Brain microvascular endothelial cell (primary cell): ENCODE measurements around the gene GRIK4.
"Not testable (repeated sequence)": the region's sequence is repeated elsewhere in the genome, so short reads cannot be mapped to it uniquely, and the experiment has no call there.

ENCODE experiments used
- DNase-seq: peaks from one replicate; pipeline ENCODE4 v3.0.0-alpha.2; 2020
- H3K27ac ChIP-seq: fragments of 250-450 bp; sonication (Bioruptor Pico); 2 replicates; pipeline ENCODE4 v1.5.1; 2020; ENCODE audit warnings: mild to moderate bottlenecking, moderate library complexity
- H3K27me3 ChIP-seq: fragments of 250-450 bp; sonication (Bioruptor Pico); replicated peaks from 2 replicates; pipeline ENCODE4 v1.5.1; 2020; ENCODE audit warnings: mild to moderate bottlenecking
- H3K36me3 ChIP-seq: fragments of 250-450 bp; sonication (Bioruptor Pico); replicated peaks from 2 replicates; pipeline ENCODE4 v1.5.1; 2020; ENCODE audit warnings: mild to moderate bottlenecking
- H3K4me3 ChIP-seq: 2 replicates; pipeline ENCODE4 v1.5.1; 2011; ENCODE audit warnings: low read depth, mild to moderate bottlenecking, control low read depth, low read length, moderate library complexity
- CTCF ChIP-seq: IDR thresholded peaks from 2 replicates; pipeline ENCODE4 v1.5.1; 2011; ENCODE audit warnings: low read depth, mild to moderate bottlenecking, moderate library complexity, low read length, control low read depth, inconsistent platforms; ENCODE audit errors: missing control alignments
- in situ Hi-C: cut with HindIII; loops from 2 replicates; pipeline ENCODE4 v1.10.0; 2017; ENCODE audit warnings: low sequenced_read_pairs, low pct_ligation_motif_present

GRIK4 gene

GRCh38 chr11:120501976-120502755 lies 9.4 kb upstream of the GRIK4 start:
- H3K36me3 ChIP-seq, result no peaks in the 10 kb centered on the region
- H3K4me3 ChIP-seq, result no peak overlapping the region
- H3K27ac ChIP-seq, result no peak overlapping the region
- H3K27me3 ChIP-seq, result peaks cover 7% of the 10 kb centered on the region
- DNase-seq, result no peak
- no peak for TF ChIP-seq CTCF
- in situ Hi-C loops, result loop anchor here (25.0 kb wide), 1 partner anchor 185 kb away; no protein-coding TSS in a partner anchor

GRCh38 chr11:120503529-120503928 lies 8.0 kb upstream of the GRIK4 start:
- H3K27ac ChIP-seq, H3K27me3 ChIP-seq, H3K4me3 ChIP-seq, H3K36me3 ChIP-seq, DNase-seq: not testable (repeated sequence)
- in situ Hi-C loops, result loop anchor here (25.0 kb wide), 1 partner anchor 184 kb away; no protein-coding TSS in a partner anchor

GRCh38 chr11:120505801-120506425 lies 5.6 kb upstream of the GRIK4 start:
- no peak for DNase-seq
- no peak for TF ChIP-seq CTCF
- no peak overlapping the region for H3K4me3 ChIP-seq
- H3K27ac ChIP-seq, result no peak overlapping the region
- H3K27me3 ChIP-seq, result peaks cover 7% of the 10 kb centered on the region
- H3K36me3 ChIP-seq, result no peaks in the 10 kb centered on the region
- in situ Hi-C loops, result loop anchor here (25.0 kb wide), 1 partner anchor 181 kb away; no protein-coding TSS in a partner anchor

DNA sequence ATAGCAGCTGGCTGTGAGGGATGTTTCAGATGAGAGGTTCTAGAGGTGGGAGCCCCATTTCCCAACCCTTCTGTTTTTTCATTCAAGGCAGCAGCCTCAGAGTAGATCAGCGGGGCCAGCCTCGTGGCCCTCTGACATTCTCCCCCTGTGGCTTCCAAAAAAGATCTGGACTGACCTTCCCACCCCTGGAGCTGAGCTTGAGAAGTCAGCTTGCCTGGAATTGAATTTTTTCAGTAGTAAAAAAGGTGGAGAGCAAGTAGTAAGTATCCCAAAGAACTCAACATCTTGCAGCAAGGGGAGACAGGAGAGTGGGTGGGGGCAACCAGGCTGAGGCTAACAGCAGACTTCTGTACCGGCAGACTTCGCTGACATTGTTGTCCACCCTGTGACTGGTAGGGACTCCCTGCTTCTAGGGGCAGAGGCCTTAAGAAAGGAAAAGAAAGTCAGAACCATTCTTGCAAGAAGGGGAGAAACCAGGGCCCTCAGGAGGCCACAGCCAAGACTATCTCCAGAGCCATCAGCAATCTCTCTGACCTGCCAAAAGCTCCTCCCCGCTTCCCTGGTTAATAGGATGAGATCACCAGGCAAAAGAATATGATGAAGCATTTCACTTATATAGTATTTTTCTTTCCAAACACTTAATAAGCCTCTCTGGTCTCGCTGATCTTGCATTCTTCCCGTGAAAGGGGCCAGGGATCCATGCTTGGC lies 2.0 kb upstream of the GRIK4 start:
- H3K36me3 ChIP-seq, result no peaks in the 10 kb centered on the region
- H3K27me3 ChIP-seq, result peaks cover 7% of the 10 kb centered on the region
- no peak for TF ChIP-seq CTCF
- in situ Hi-C loops, result loop anchor here (25.0 kb wide), 1 partner anchor 178 kb away; no protein-coding TSS in a partner anchor
- DNase-seq, result no peak
- no peak overlapping the region for H3K27ac ChIP-seq
- H3K4me3 ChIP-seq, result no peak overlapping the region

- Histone ChIP-seq H3K4me3 (no peak overlapping the region), H3K27me3 (peaks cover 7% of the 10 kb centered on the region), H3K27ac (no peak overlapping the region), H3K36me3 (no peaks in the 10 kb centered on the region)
- in situ Hi-C loops, result loop anchor here (25.0 kb wide), 1 partner anchor 177 kb away; no protein-coding TSS in a partner anchor
- no peak for DNase-seq
- no peak for TF ChIP-seq CTCF
These were observed 987 bp upstream of the GRIK4 start for GRCh38 chr11:120510406-120511115.
